ENCODE results near the gene MUC3A. TPM values are rescaled to one million over a fixed set of nuclear protein-coding genes. Genes with fewer than 3 reads are reported as not detected.
A peak's percentile ranks its signal among the peaks of the same experiment; 100 is the strongest.
"Not testable (repeated sequence)": the region's sequence is repeated elsewhere in the genome, so short reads cannot be mapped to it uniquely, and the experiment has no call there.

MUC3A gene
- total RNA-seq, 2 donors from 2014 or later, result 0.31 TPM; not detected in 1

- not testable (repeated sequence) for DNase-seq (ENCODE audit: low spot score in 2 of 2); H3K36me3 Mint-ChIP-seq; ATAC-seq; H3K9me3 Mint-ChIP-seq; H3K27ac Mint-ChIP-seq
These were observed 35.9 kb downstream of the MUC3A start for GRCh38 chr7:100985033-100985797.

DNA sequence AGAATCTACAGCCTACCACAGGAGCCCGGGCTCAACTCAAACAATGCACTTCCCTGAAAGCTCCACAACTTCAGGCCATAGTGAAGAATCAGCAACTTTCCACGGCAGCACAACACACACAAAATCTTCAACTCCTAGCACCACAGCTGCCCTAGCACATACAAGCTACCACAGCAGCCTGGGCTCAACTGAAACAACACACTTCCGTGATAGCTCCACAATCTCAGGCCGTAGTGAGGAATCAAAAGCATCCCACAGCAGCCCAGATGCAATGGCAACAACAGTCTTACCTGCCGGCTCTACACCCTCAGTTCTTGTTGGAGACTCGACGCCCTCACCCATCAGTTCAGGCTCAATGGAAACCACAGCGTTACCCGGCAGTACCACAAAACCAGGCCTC, 42.3 kb downstream of the MUC3A start:
- Mint-ChIP-seq H3K9me3 (no peaks in the 10 kb centered on the region), H3K36me3 (no peaks in the 10 kb centered on the region), H3K27ac (no peak overlapping the region)
- ATAC-seq, result no peak
- no peak for DNase-seq (ENCODE audit: low spot score in 2 of 2)

- not testable (repeated sequence) for DNase-seq (ENCODE audit: low spot score in 2 of 2); H3K36me3 Mint-ChIP-seq; H3K9me3 Mint-ChIP-seq; ATAC-seq; H3K27ac Mint-ChIP-seq
These were observed 42.9 kb downstream of the MUC3A start for GRCh38 chr7:100992280-100992679.

- H3K36me3 Mint-ChIP-seq; ATAC-seq; H3K9me3 Mint-ChIP-seq; DNase-seq (ENCODE audit: low spot score in 2 of 2); H3K27ac Mint-ChIP-seq: not testable (repeated sequence)
These were observed 45.3 kb downstream of the MUC3A start for GRCh38 chr7:100994671-100995070.

DNA sequence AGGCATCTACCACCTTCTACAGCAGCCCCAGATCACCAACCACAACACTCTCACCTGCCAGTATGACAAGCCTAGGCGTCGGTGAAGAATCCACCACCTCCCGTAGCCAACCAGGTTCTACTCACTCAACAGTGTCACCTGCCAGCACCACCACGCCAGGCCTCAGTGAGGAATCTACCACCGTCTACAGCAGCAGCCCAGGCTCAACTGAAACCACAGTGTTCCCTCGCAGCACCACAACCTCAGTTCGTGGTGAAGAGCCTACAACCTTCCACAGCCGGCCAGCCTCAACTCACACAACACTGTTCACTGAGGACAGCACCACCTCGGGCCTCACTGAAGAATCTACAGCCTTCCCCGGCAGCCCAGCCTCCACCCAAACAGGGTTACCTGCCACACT, 49.2 kb downstream of the MUC3A start:
- not testable (repeated sequence) for H3K36me3 Mint-ChIP-seq; DNase-seq (ENCODE audit: low spot score in 2 of 2); H3K27ac Mint-ChIP-seq; ATAC-seq
- H3K9me3 Mint-ChIP-seq, result peaks cover 0 to 11% of the 10 kb centered on the region in 2 donors

GRCh38 chr7:100999334-100999733, 50.0 kb downstream of the MUC3A start:
- H3K27ac Mint-ChIP-seq; H3K36me3 Mint-ChIP-seq; DNase-seq (ENCODE audit: low spot score in 2 of 2); ATAC-seq: not testable (repeated sequence)
- peaks cover 0 to 11% of the 10 kb centered on the region in 2 donors for H3K9me3 Mint-ChIP-seq

- H3K9me3 Mint-ChIP-seq, result peaks cover 0 to 11% of the 10 kb centered on the region in 2 donors
- H3K27ac Mint-ChIP-seq, ATAC-seq, H3K36me3 Mint-ChIP-seq: not testable (repeated sequence)
- peak in 1 of 2 donors; percentile 19 for DNase-seq (ENCODE audit: low spot score in 2 of 2)
These were observed 50.7 kb downstream of the MUC3A start for GRCh38 chr7:101000025-101000424.

DNA sequence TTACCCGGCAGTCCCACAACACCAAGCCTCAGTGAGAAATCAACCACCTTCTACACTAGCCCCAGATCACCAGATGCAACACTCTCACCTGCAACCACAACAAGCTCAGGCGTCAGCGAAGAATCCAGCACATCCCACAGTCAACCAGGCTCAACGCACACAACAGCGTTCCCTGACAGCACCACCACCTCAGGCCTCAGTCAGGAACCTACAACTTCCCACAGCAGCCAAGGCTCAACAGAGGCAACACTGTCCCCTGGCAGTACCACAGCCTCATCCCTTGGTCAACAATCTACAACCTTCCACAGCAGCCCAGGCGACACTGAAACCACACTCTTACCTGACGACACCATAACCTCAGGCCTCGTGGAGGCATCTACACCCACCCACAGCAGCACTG, 53.0 kb downstream of the MUC3A start:
- DNase-seq (ENCODE audit: low spot score in 2 of 2), result peak in 1 of 2 donors; percentile 61
- H3K9me3 Mint-ChIP-seq, result peaks cover 0 to 11% of the 10 kb centered on the region in 2 donors
- not testable (repeated sequence) for H3K27ac Mint-ChIP-seq, ATAC-seq, H3K36me3 Mint-ChIP-seq

DNA sequence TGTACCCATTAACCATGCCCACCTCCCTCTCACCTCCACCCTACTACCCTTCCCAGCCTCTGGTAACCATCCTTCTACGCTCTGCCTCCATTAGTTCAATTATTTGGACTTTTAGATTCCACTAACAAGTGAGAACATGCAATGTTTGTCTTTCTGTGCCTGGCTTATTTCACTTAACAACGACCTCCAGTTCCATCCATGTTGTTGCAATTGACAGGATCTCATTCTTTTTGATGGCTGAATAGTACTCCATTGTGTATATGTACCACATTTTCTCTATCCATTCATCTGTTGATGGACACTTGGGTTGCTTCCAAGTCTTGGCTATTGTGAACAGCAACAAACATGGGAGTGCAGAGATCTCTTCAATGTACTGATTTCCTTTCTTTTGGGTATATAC, 58.0 kb downstream of the MUC3A start:
- H3K36me3 Mint-ChIP-seq; H3K27ac Mint-ChIP-seq; DNase-seq (ENCODE audit: low spot score in 2 of 2); H3K9me3 Mint-ChIP-seq; ATAC-seq: not testable (repeated sequence)

DNA sequence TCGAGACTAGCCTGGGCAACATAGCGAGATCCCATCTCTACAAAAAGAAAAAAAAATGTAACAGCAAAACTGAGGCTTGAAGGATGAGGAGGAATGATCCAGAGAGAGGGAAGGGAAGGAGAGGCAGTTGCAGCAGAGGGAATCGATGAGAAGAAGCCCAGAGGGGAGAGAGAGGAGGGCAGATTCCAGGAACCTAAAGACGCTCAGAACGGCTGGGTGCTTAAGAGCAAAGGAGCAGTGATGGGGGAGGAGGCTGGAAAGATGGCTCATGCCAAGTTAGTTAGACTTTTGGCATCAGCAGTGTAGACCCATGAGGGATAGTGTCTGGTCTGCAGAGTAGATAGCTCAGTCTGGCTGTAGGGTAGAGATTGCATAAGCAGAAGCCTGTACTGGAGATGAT, 60.3 kb downstream of the MUC3A start:
- no peak for ATAC-seq
- DNase-seq (ENCODE audit: low spot score in 2 of 2), result no peak
- Mint-ChIP-seq H3K36me3 (no peaks in the 10 kb centered on the region), H3K9me3 (no peaks in the 10 kb centered on the region), H3K27ac (no peak overlapping the region)

DNA sequence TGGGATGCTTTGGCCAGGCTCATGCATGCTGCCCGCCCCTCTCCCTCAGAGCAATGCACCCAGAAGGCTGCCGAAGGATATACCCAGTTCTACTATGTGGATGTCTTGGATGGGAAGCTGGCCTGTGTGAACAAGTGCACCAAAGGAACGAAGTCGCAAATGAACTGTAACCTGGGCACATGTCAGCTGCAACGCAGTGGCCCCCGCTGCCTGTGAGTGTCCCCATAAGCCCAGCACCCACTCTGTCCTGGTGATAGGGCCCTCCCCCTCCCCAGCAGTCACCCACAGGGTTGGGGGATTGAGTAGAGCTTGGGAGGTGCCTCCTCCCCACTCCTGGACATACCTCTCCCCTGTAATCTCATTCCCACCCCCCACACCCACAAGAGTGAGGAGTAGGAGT, 63.6 kb downstream of the MUC3A start:
- no peaks in the 10 kb centered on the region for H3K9me3 Mint-ChIP-seq

DNA sequence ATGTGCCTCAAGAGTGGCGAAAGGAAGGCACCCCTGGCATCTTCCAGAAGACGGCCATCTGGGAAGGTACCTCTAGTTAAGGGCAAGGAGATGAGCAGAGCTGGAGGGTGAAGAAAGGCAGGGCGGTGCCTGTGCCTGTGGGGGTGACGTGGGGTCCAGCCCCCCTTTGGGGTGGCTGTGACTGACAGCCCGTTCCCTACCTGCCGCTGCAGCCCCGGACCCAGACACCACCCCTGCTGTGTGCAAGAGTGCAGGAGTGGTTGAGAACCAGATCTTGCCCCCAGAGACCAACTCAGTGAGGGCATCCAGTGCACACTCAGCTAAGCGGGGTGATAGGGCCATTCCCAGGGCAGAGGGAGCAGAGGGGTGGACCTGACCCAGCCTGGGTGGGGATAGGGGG, 66.3 kb downstream of the MUC3A start:
- Mint-ChIP-seq H3K36me3 (no peaks in the 10 kb centered on the region), H3K27ac (peak overlapping the region in 1 of 2 donors; percentile 44), H3K9me3 (no peaks in the 10 kb centered on the region)
- ATAC-seq, result no peak
- no peak for DNase-seq (ENCODE audit: low spot score in 2 of 2)

More for the DNA sequence above, 63.6 kb downstream of the MUC3A start:
- ATAC-seq (no peak), DNase-seq (ENCODE audit: low spot score in 2 of 2) (no peak)
- H3K27ac Mint-ChIP-seq, result no peak overlapping the region
- H3K36me3 Mint-ChIP-seq, result no peaks in the 10 kb centered on the region

DNA sequence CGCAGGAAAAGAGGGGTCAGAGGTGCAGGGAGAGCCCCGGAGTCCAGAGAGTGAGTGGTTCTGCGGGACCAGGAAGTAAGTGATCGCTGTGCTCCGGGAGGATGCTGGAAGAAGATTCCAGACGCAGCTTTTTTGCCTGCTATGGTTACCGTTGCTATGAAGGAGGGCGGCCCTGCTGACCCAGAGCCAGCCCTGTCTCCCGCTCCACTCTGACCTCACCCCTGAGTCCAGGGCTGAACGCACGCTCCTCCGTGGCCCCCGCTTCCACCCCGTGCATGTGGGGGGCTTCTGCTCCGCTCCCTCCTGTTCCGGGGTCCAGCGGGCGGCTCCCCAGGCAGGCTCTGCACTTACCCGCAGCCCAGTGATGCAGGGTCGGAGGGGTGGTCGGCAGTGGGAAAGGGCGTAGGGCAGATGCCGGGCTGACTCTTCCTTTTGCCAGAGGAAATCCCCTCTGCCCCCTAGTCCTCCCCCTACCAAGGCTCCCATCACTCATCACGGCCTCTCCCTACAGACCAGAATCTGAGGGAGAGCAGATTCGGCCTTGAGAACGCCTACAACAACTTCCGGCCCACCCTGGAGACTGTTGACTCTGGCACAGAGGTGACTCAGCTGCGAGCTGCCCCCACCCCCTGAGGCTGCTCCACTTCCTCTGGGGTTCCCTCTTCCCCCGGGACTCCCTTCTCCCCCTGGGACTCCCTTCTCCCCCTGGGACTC, 67.9 kb downstream of the MUC3A start:
- Mint-ChIP-seq H3K36me3 (no peaks in the 10 kb centered on the region), H3K9me3 (no peaks in the 10 kb centered on the region), H3K27ac (peak overlapping the region; percentile 44 to 91)
- ATAC-seq (peak; percentile 93 to 94), DNase-seq (ENCODE audit: low spot score in 2 of 2) (peak; percentile 64 to 77)

Other genes with a start within 250 kb of the MUC3A start
- 10 to 100 TPM; 37.3 to 47.5 TPM for gene POP7, start 243.4 kb upstream of the MUC3A start, total RNA-seq
- not detected for gene EPO, start 229.1 kb upstream of the MUC3A start, total RNA-seq
- not detected for gene ZAN, start 215.9 kb upstream of the MUC3A start, total RNA-seq
- 10 to 100 TPM in 1 of 2 donors, 1 to 10 TPM in 1; 3.7 to 11.1 TPM for gene EPHB4, start 122.0 kb upstream of the MUC3A start, total RNA-seq
- gene SLC12A9, start 96.8 kb upstream of the MUC3A start, total RNA-seq, result 10 to 100 TPM; 16.7 to 27.7 TPM
- 10 to 100 TPM; 34.4 to 39.2 TPM for gene TRIP6, start 82.1 kb upstream of the MUC3A start, total RNA-seq
- 100 to 1,000 TPM; 205 to 242 TPM for gene SRRT, start 74.4 kb upstream of the MUC3A start, total RNA-seq
- 1 to 10 TPM in 1 of 2 donors, under 1 TPM in 1; 0.77 to 2.4 TPM for gene UFSP1, start 59.8 kb upstream of the MUC3A start, total RNA-seq
- gene ACHE, start 53.6 kb upstream of the MUC3A start, total RNA-seq, result under 1 TPM in 1 of 2 donors, not detected in 1; 0.12 TPM
- under 1 TPM; 0.34 to 0.41 TPM for gene MUC12, start 20.0 kb downstream of the MUC3A start, total RNA-seq
- not detected for gene MUC17, start 70.5 kb downstream of the MUC3A start, total RNA-seq
- gene TRIM56, start 135.9 kb downstream of the MUC3A start, total RNA-seq, result 10 to 100 TPM; 49.7 to 64.2 TPM
- gene SERPINE1, start 177.6 kb downstream of the MUC3A start, total RNA-seq, result under 1 TPM; 0.18 to 0.27 TPM
- 10 to 100 TPM; 26.3 to 48.2 TPM for gene AP1S1, start 204.9 kb downstream of the MUC3A start, total RNA-seq
- not detected for gene VGF, start 216.0 kb downstream of the MUC3A start, total RNA-seq
- gene NAT16, start 230.8 kb downstream of the MUC3A start, total RNA-seq, result not detected

Measured in activated naive CD4-positive, alpha-beta T cell treated with anti-CD3 and anti-CD28 coated beads, Interleukin-2, amount 50 U/mL, for 72 hours (primary cell).